HCT116 (cell line): ENCODE results near the gene CD44. TPM values are rescaled to one million over a fixed set of nuclear protein-coding genes. Genes with fewer than 3 reads are reported as not detected.
A peak's percentile ranks its signal among the peaks of the same experiment; 100 is the strongest.

Source experiments
- ATAC-seq: fragments of 200-7000 bp; cut with Tn5 transposase; 2 replicates; pipeline ENCODE4 v1.9.1; 2020; ENCODE audit warnings: mild to moderate bottlenecking, moderate library complexity
- BruUV-seq: library from RNA; stranded (reverse); fragments of 400-500 nt; replicated peaks from 2 replicates; lab custom pipeline; 2021; lab: Mats Ljungman, UMichigan
- CTCF ChIA-PET: fragments of 300-600 bp; sonication (Branson Sonifier 250); formaldehyde crosslinking; loops from one replicate; lab custom pipeline; 2021; ENCODE audit warnings: antibody characterized with exemption; lab: Charles Lee
- POLR2A ChIA-PET: fragments of 300-600, 350-600 bp; sonication (Branson Sonifier 250); formaldehyde crosslinking; loops from one replicate; lab custom pipeline; 2021; ENCODE audit warnings: antibody characterized with exemption; lab: Charles Lee
- RAD21 ChIA-PET, 2 experiments: fragments of 300-600 bp; sonication (Branson Sonifier 250); formaldehyde crosslinking; loops; one replicate each; lab custom pipeline; 2023; ENCODE audit warnings: low total read pairs in 2 of 2; ENCODE audit not compliant: uncharacterized antibody in 2 of 2, unreplicated experiment in 2 of 2, low non-redundant PET in 1 of 2; lab: Charles Lee
- DNase-seq: peaks from one replicate; pipeline ENCODE4 v3.0.0-alpha.2; 2010; ENCODE audit warnings: low read depth, low spot score
- H2AFZ ChIP-seq: fragments of 200-600 bp; shearing (Covaris generic), sonication (generic); 2 replicates; pipeline ENCODE4 v1.6.1; 2017; ENCODE audit warnings: low read depth, mixed run types, mixed read lengths, antibody characterized with exemption, low read length; ENCODE audit not compliant: poor library complexity, severe bottlenecking
- H3K27ac ChIP-seq: 2 replicates; pipeline ENCODE4 v1.5.1; 2012; ENCODE audit warnings: low read depth, low read length
- H3K27me3 ChIP-seq: fragments of 200-600 bp; sonication (generic); 2 replicates; pipeline ENCODE4 v1.6.1; 2016; ENCODE audit warnings: mixed run types, low read length, mixed read lengths; ENCODE audit not compliant: insufficient read depth
- H3K36me3 ChIP-seq, 2 experiments: fragments of 200-500 bp in 1 of 2; fragments of 200-600 bp in 1 of 2; sonication (Bioruptor generic) in 1 of 2; sonication (generic) in 1 of 2; 2 replicates each; pipeline versions ENCODE4 v1.5.1 to v1.6.1; 2014 to 2016; ENCODE audit warnings: low read length in 2 of 2, inconsistent platforms in 1 of 2, mixed read lengths in 1 of 2, mixed run types in 1 of 2; ENCODE audit not compliant: insufficient read depth in 2 of 2, control insufficient read depth in 1 of 2
- H3K4me1 ChIP-seq, 2 experiments: fragments of 200-600 bp in 1 of 2; sonication (generic) in 1 of 2; 2 replicates each; pipeline versions ENCODE4 v1.5.1 to v1.6.1; 2012 to 2017; ENCODE audit warnings: low read length in 2 of 2, inconsistent platforms in 1 of 2, mild to moderate bottlenecking in 1 of 2, mixed read lengths in 1 of 2, mixed run types in 1 of 2, moderate library complexity in 1 of 2; ENCODE audit not compliant: insufficient read depth in 2 of 2, control insufficient read depth in 1 of 2
- H3K4me2 ChIP-seq: fragments of 200-600 bp; sonication (generic); 2 replicates; pipeline ENCODE4 v1.6.1; 2017; ENCODE audit warnings: mixed run types, low read length, mixed read lengths
- H3K4me3 ChIP-seq, 2 experiments: fragments of 200-600 bp in 1 of 2; sonication (generic) in 1 of 2; replicated peaks in 1 of 2; 2 replicates each; pipeline ENCODE4 v1.5.1; 2011 to 2016; ENCODE audit warnings: low read length in 2 of 2, control low read depth in 1 of 2, low read depth in 1 of 2, mild to moderate bottlenecking in 1 of 2, mixed read lengths in 1 of 2, mixed run types in 1 of 2
- H3K79me2 ChIP-seq: fragments of 200-600 bp; sonication (generic); 2 replicates; pipeline ENCODE4 v1.6.1; 2017; ENCODE audit warnings: mild to moderate bottlenecking, mixed run types, low read length, moderate library complexity, mixed read lengths; ENCODE audit not compliant: insufficient read depth
- H3K9ac ChIP-seq: fragments of 200-600 bp; sonication (generic); 2 replicates; pipeline ENCODE4 v1.6.1; 2016; ENCODE audit warnings: low read length, mixed read lengths
- H3K9me2 ChIP-seq: fragments of 200-600 bp; sonication (generic), shearing (Covaris generic); 2 replicates; pipeline ENCODE4 v1.6.1; 2017; ENCODE audit warnings: mixed run types, mild to moderate bottlenecking, moderate library complexity; ENCODE audit not compliant: insufficient read depth
- H3K9me3 ChIP-seq, 2 experiments: fragments of 200-500 bp in 1 of 2; fragments of 200-600 bp in 1 of 2; sonication (Bioruptor generic) in 1 of 2; sonication (generic) in 1 of 2; 2 replicates each; pipeline ENCODE4 v1.6.1; 2014 to 2017; ENCODE audit warnings: low read length in 2 of 2, mixed read lengths in 2 of 2, inconsistent platforms in 1 of 2, low read depth in 1 of 2, mild to moderate bottlenecking in 1 of 2, mixed run types in 1 of 2, moderate library complexity in 1 of 2; ENCODE audit not compliant: control insufficient read depth in 1 of 2, insufficient read depth in 1 of 2
- H4K20me1 ChIP-seq: fragments of 200-600 bp; sonication (generic), shearing (Covaris generic); 2 replicates; pipeline ENCODE4 v1.6.1; 2017; ENCODE audit warnings: mixed run types, mild to moderate bottlenecking, moderate library complexity; ENCODE audit not compliant: insufficient read depth
- ATF3 ChIP-seq: IDR thresholded peaks from 2 replicates; pipeline ENCODE4 v1.6.1; 2012
- CEBPB ChIP-seq: IDR thresholded peaks from 2 replicates; pipeline ENCODE4 v1.6.1; 2012; ENCODE audit warnings: low read depth
- CTCF ChIP-seq, 3 experiments: fragments of 200-600 bp in 1 of 3; sonication (generic) in 1 of 3; IDR thresholded peaks in 2 of 3; conservative IDR thresholded peaks in 1 of 3; 2 replicates each; pipeline ENCODE4 v1.5.1; 2012 to 2017; ENCODE audit warnings: low read depth in 2 of 3, low read length in 2 of 3, antibody characterized with exemption in 1 of 3, borderline replicate concordance in 1 of 3, control low read depth in 1 of 3, mild to moderate bottlenecking in 1 of 3, mixed read lengths in 1 of 3, mixed run types in 1 of 3, moderate library complexity in 1 of 3; ENCODE audit not compliant: insufficient read depth in 1 of 3
- EGR1 ChIP-seq: IDR thresholded peaks from 2 replicates; pipeline ENCODE4 v1.6.1; 2012; ENCODE audit warnings: low read depth
- EZH2phosphoT487 ChIP-seq: fragments of 200-600 bp; IDR thresholded peaks from 2 replicates; pipeline ENCODE4 v1.6.1; 2018; ENCODE audit warnings: antibody characterized with exemption, borderline replicate concordance
- JUND ChIP-seq: IDR thresholded peaks from 2 replicates; pipeline ENCODE4 v1.6.1; 2012
- MAX ChIP-seq: IDR thresholded peaks from 2 replicates; pipeline ENCODE4 v1.6.1; 2012
- POLR2A ChIP-seq: IDR thresholded peaks from 2 replicates; pipeline ENCODE4 v1.7.0; 2011; ENCODE audit warnings: borderline replicate concordance; ENCODE audit not compliant: insufficient read depth, insufficient read length; ENCODE audit errors: extremely low read depth
- POLR2AphosphoS5 ChIP-seq: IDR thresholded peaks from 2 replicates; pipeline ENCODE4 v1.6.1; 2011; ENCODE audit warnings: mild to moderate bottlenecking, low read depth, low read length, moderate library complexity
- RAD21 ChIP-seq: IDR thresholded peaks from 2 replicates; pipeline ENCODE4 v1.6.1; 2012; ENCODE audit warnings: low read depth, mild to moderate bottlenecking
- SIN3A ChIP-seq: IDR thresholded peaks from 2 replicates; pipeline ENCODE4 v1.6.1; 2012; ENCODE audit warnings: low read depth
- SRF ChIP-seq: IDR thresholded peaks from 2 replicates; pipeline ENCODE4 v1.6.1; 2012; ENCODE audit warnings: low read depth
- TCF7L2 ChIP-seq: IDR thresholded peaks from 2 replicates; pipeline ENCODE4 v1.7.0; 2011; ENCODE audit warnings: borderline replicate concordance, inconsistent platforms; ENCODE audit not compliant: insufficient read depth, insufficient read length; ENCODE audit errors: extremely low read depth
- YY1 ChIP-seq: IDR thresholded peaks from 2 replicates; pipeline ENCODE4 v1.6.1; 2011; ENCODE audit warnings: low read length, low read depth, moderate library complexity, mild to moderate bottlenecking; ENCODE audit not compliant: insufficient replicate concordance; ENCODE audit errors: extremely low read depth
- ZBTB33 ChIP-seq: IDR thresholded peaks from 2 replicates; pipeline ENCODE4 v1.6.1; 2011; ENCODE audit warnings: mild to moderate bottlenecking, low read length, moderate library complexity; ENCODE audit not compliant: insufficient replicate concordance; ENCODE audit errors: extremely low read depth
- ZFX ChIP-seq: fragments of 450-650 bp; IDR thresholded peaks from 2 replicates; pipeline ENCODE4 v1.6.1; 2017
- ZNF274 ChIP-seq: fragments of 200-500 bp; sonication (Bioruptor generic); IDR thresholded peaks from 2 replicates; pipeline ENCODE4 v1.6.1; 2014; ENCODE audit warnings: mild to moderate bottlenecking, low read depth, low read length, inconsistent platforms
- intact Hi-C: fragments of 100-400 bp; cut with micrococcal nuclease; formaldehyde crosslinking; loops from 2 replicates; pipeline ENCODE4 v1.10.0; 2022
- total RNA-seq: library from RNA; stranded (reverse); gene quantifications from one replicate; pipeline ENCODE4 v1.2.1, GENCODE V29; 2021; ENCODE audit not compliant: unreplicated experiment

Gene CD44
- total RNA-seq, 1 experiment from 2014 or later = 742 TPM

GRCh38 chr11:35216962-35217678 lies 78.1 kb downstream of the CD44 start:
- Histone ChIP-seq H3K9me3 (no peaks in the 10 kb centered on the region), H3K79me2 (no peaks in the 10 kb centered on the region; the same call in 1 of the 2 replicates)
- ChIA-PET CTCF (no interaction called here), POLR2A (no interaction called here)
- BruUV-seq = no TSS peak
- no peak for TF ChIP-seq ZBTB33
- no peak for TF ChIP-seq CEBPB
- no peak for TF ChIP-seq CTCF (IDR thresholded peaks at IDR 0.05 in 2 of 3, conservative IDR thresholded peaks at IDR 0.05 in 1 of 3; ENCODE audit: borderline replicate concordance in 1 of 3, insufficient read depth in 1 of 3, low read depth in 2 of 3, low read length in 2 of 3)
- TF ChIP-seq YY1 = no peak
- TF ChIP-seq JUND = no peak
- TF ChIP-seq EGR1 = no peak
- TF ChIP-seq POLR2A = no peak
- TF ChIP-seq ZNF274 = no peak
- no peak for TF ChIP-seq RAD21
- no peak for TF ChIP-seq MAX
- TF ChIP-seq TCF7L2 = no peak
- no peak for TF ChIP-seq POLR2AphosphoS5
- no peak for TF ChIP-seq ZFX
- no peak for TF ChIP-seq EZH2phosphoT487
- TF ChIP-seq SRF = no peak
- no peak for TF ChIP-seq ATF3
- TF ChIP-seq SIN3A = no peak
- TF ChIP-seq, all 23 proteins: peak for 0
- RAD21 ChIA-PET = no interaction called here
- no peaks in the 10 kb centered on the region for H3K9me2 ChIP-seq
- H3K36me3 ChIP-seq = peaks cover 54 to 68% of the 10 kb centered on the region in 2 experiments
- no peaks in the 10 kb centered on the region for H4K20me1 ChIP-seq
- H3K4me1 ChIP-seq = peaks cover 16 to 44% of the 10 kb centered on the region in 2 experiments
- H3K4me2 ChIP-seq = no peak overlapping the region
- H2AFZ ChIP-seq = no peak overlapping the region
- H3K9ac ChIP-seq = no peak overlapping the region
- no peak overlapping the region for H3K4me3 ChIP-seq
- no peaks in the 10 kb centered on the region for H3K27me3 ChIP-seq
- intact Hi-C loops = no loop called here
- DNase-seq (no peak), ATAC-seq (0 out of 2 replicates have a peak, but pooled peaks have one; percentile 13)
- H3K27ac ChIP-seq = peak overlapping the region; percentile 47
